Activated CD4-positive, alpha-beta T cell treated with anti-CD3 and anti-CD28 coated beads, Interleukin-2, amount 50 U/mL, for 1 hour (primary cell): ENCODE measurements around the gene PCED1B.
A peak's percentile ranks its signal among the peaks of the same experiment; 100 is the strongest.

ENCODE experiments used
- DNase-seq: peaks from one replicate; pipeline ENCODE4 v3.0.0-alpha.2; 2020

The PCED1B gene

GRCh38 chr12:47067771-47068431 lies 11.5 kb upstream of the PCED1B start:
- no peak for DNase-seq

- no peak for DNase-seq
Observed at GRCh38 chr12:47068539-47068938, 10.9 kb upstream of the PCED1B start.

- no peak for DNase-seq
Observed at GRCh38 chr12:47070310-47070709, 9.1 kb upstream of the PCED1B start.

- no peak for DNase-seq
Observed at GRCh38 chr12:47071241-47071852, 8.1 kb upstream of the PCED1B start.

GRCh38 chr12:47073951-47074350 lies 5.5 kb upstream of the PCED1B start:
- DNase-seq: no peak

- DNase-seq: no peak
Observed at GRCh38 chr12:47074757-47075156, 4.7 kb upstream of the PCED1B start.

- DNase-seq: no peak
Observed at GRCh38 chr12:47075192-47076084, 4.0 kb upstream of the PCED1B start.

GRCh38 chr12:47077206-47078085 lies 2.0 kb upstream of the PCED1B start:
- DNase-seq: no peak

GRCh38 chr12:47078086-47078395 lies 1.4 kb upstream of the PCED1B start:
- no peak for DNase-seq

- DNase-seq: peak; percentile 43
Observed at GRCh38 chr12:47078733-47079467, 521 bp upstream of the PCED1B start.

- DNase-seq: peak; percentile 23
Observed at GRCh38 chr12:47079981-47080724, 732 bp downstream of the PCED1B start.

GRCh38 chr12:47080725-47081502 lies 1.5 kb downstream of the PCED1B start:
- DNase-seq: peak; percentile 30

GRCh38 chr12:47082283-47082682 lies 2.9 kb downstream of the PCED1B start:
- no peak for DNase-seq

- no peak for DNase-seq
Observed at GRCh38 chr12:47082796-47083621, 3.6 kb downstream of the PCED1B start.

- no peak for DNase-seq
Observed at GRCh38 chr12:47084172-47084571, 4.8 kb downstream of the PCED1B start.

GRCh38 chr12:47085815-47086252 lies 6.4 kb downstream of the PCED1B start:
- DNase-seq: peak; percentile 26

- DNase-seq: no peak
Observed at GRCh38 chr12:47087088-47087688, 7.8 kb downstream of the PCED1B start.

- DNase-seq: no peak
Observed at GRCh38 chr12:47088021-47088944, 8.9 kb downstream of the PCED1B start.
